Parathyroid adenoma (tissue), 2 donors: ENCODE data around the gene CSTPP1.

Source experiments
- H2AFZ ChIP-seq: fragments of 300-600 bp; sonication (generic); one replicate; pipeline ENCODE4 v1.7.0; 2017; ENCODE audit warnings: antibody characterized with exemption, mild to moderate bottlenecking
- H3K27ac ChIP-seq: fragments of 300-600 bp; sonication (generic); one replicate; pipeline ENCODE4 v1.7.0; 2017
- H3K27me3 ChIP-seq: fragments of 300-600 bp; sonication (generic); one replicate; pipeline ENCODE4 v1.7.0; 2017; ENCODE audit warnings: low read length; ENCODE audit not compliant: control insufficient read depth, insufficient read depth
- H3K36me3 ChIP-seq: fragments of 300-600 bp; sonication (generic); one replicate; pipeline ENCODE4 v1.7.0; 2017; ENCODE audit warnings: low read length; ENCODE audit not compliant: control insufficient read depth, insufficient read depth
- H3K4me1 ChIP-seq: fragments of 300-600 bp; sonication (generic); one replicate; pipeline ENCODE4 v1.7.0; 2017; ENCODE audit warnings: control low read depth
- H3K4me2 ChIP-seq: fragments of 300-600 bp; sonication (generic); one replicate; pipeline ENCODE4 v1.7.0; 2017; ENCODE audit warnings: low read length
- H3K4me3 ChIP-seq: fragments of 300-600 bp; sonication (generic); one replicate; pipeline ENCODE4 v1.7.0; 2017; ENCODE audit warnings: low read depth, low read length
- H3K79me2 ChIP-seq: fragments of 300-600 bp; sonication (generic); one replicate; pipeline ENCODE4 v1.7.0; 2017; ENCODE audit warnings: control low read depth
- H3K9ac ChIP-seq: fragments of 300-600 bp; sonication (generic); one replicate; pipeline ENCODE4 v1.7.0; 2017; ENCODE audit warnings: mild to moderate bottlenecking
- H3K9me3 ChIP-seq: fragments of 300-600 bp; sonication (generic); one replicate; pipeline ENCODE4 v1.7.0; 2017; ENCODE audit warnings: low read length; ENCODE audit not compliant: control insufficient read depth
- TF ChIP-seq, protein P1 (sequence below): fragments of 300-600 bp; sonication (generic); IDR thresholded peaks from one replicate; pipeline ENCODE4 v1.7.0; 2017; ENCODE audit warnings: antibody characterized with exemption, mild to moderate bottlenecking
- donor health status: primary hyperparathyroidism.

CSTPP1 gene

DNA sequence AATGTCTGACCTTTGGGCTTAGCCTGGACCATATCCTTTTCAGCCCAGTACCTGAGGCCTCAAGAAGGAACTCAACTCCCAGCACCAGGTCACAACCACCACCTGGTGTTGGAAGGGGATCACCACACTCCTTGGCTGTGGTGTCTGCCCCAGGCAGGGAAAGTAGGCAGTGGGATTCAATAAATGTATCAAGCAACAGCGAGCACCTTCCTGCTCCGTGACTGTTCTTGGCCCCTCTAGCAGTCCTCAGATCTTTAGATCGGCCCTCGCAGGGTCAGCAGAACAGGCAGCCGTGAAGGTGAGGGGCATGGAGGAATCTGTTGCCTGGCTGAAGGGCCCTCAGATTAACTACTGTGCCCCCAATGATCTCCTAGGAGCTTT is 224.2 kb downstream of the CSTPP1 start:
- no peaks in the 10 kb centered on the region for H3K36me3 ChIP-seq
- H3K27ac ChIP-seq = no peak overlapping the region
- no peaks in the 10 kb centered on the region for H3K4me1 ChIP-seq
- no peak overlapping the region for H2AFZ ChIP-seq
- no peaks in the 10 kb centered on the region for H3K79me2 ChIP-seq
- H3K9me3 ChIP-seq = no peaks in the 10 kb centered on the region
- H3K4me2 ChIP-seq = no peak overlapping the region
- H3K9ac ChIP-seq = no peak overlapping the region
- no peaks in the 10 kb centered on the region for H3K27me3 ChIP-seq
- H3K4me3 ChIP-seq = no peak overlapping the region
- TF ChIP-seq, protein P1, sequence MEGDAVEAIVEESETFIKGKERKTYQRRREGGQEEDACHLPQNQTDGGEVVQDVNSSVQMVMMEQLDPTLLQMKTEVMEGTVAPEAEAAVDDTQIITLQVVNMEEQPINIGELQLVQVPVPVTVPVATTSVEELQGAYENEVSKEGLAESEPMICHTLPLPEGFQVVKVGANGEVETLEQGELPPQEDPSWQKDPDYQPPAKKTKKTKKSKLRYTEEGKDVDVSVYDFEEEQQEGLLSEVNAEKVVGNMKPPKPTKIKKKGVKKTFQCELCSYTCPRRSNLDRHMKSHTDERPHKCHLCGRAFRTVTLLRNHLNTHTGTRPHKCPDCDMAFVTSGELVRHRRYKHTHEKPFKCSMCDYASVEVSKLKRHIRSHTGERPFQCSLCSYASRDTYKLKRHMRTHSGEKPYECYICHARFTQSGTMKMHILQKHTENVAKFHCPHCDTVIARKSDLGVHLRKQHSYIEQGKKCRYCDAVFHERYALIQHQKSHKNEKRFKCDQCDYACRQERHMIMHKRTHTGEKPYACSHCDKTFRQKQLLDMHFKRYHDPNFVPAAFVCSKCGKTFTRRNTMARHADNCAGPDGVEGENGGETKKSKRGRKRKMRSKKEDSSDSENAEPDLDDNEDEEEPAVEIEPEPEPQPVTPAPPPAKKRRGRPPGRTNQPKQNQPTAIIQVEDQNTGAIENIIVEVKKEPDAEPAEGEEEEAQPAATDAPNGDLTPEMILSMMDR = no peak

DNA sequence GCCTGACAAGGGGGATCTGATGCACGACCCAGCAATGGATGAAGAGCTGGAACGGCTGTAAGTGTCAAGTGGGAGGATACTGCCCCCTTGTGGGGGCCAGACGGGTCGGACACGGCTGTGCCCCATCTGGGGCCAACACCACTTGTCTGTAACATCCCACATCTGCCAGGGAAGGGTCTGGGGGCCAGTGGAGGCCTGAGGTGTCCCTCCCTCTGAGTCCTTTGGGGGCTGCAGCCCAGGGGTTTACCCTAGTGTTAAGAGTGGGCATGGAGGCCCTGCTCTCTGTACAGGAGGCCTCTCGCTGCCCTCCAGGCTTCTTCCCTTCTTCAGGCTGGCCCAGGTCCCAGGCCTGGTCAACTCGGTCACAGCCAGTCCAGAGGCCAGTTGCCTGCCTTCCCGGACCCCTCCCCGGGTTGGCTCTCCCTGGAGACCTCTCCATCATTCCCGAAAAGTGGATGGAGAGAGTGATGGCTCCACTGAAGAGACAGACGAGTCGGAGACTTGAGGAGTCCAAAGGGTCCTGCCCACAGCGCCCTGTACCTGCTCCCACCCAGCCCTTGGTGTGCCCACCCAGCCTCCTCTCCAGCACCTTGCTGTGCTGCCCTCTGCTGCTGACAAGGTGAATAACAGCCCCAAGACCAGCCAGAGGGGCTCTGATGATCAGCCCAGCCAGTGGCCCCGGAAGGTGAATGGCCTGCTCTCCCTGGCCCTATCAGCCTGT is 224.7 kb downstream of the CSTPP1 start:
- H3K27ac ChIP-seq = no peak overlapping the region
- no peaks in the 10 kb centered on the region for H3K36me3 ChIP-seq
- TF ChIP-seq, protein P1 = peak; percentile 44

DNA sequence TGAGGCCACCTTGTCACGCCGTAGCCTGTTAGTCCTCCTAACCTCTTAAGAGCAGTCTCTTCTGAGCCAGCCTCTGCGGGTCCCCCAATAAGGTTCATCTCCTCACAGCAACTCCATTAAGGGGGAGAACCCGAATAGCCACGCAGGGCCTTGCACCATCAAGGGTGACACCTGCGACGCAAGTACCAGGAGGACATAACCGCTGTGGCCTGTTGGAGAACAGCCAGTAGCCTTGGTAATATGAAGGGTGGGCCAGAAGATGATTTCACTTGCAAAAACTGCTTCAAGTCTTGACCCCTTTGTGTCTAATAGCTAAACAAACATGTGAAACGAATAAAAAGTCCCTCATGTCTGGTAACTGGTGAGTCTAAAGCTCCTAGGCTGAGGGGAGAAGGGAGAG is 225.3 kb downstream of the CSTPP1 start:
- Histone ChIP-seq H3K27me3 (no peaks in the 10 kb centered on the region), H3K4me1 (no peaks in the 10 kb centered on the region), H3K4me2 (no peak overlapping the region), H2AFZ (no peak overlapping the region), H3K9me3 (no peaks in the 10 kb centered on the region), H3K36me3 (no peaks in the 10 kb centered on the region), H3K4me3 (no peak overlapping the region), H3K9ac (no peak overlapping the region), H3K79me2 (no peaks in the 10 kb centered on the region), H3K27ac (no peak overlapping the region)
- TF ChIP-seq, protein P1 = no peak

More for the DNA sequence above, 224.7 kb downstream of the CSTPP1 start:
- Histone ChIP-seq H3K4me1 (no peaks in the 10 kb centered on the region), H3K27me3 (no peaks in the 10 kb centered on the region), H3K79me2 (no peaks in the 10 kb centered on the region), H3K9ac (no peak overlapping the region), H3K9me3 (no peaks in the 10 kb centered on the region), H2AFZ (no peak overlapping the region), H3K4me3 (no peak overlapping the region), H3K4me2 (no peak overlapping the region)

DNA sequence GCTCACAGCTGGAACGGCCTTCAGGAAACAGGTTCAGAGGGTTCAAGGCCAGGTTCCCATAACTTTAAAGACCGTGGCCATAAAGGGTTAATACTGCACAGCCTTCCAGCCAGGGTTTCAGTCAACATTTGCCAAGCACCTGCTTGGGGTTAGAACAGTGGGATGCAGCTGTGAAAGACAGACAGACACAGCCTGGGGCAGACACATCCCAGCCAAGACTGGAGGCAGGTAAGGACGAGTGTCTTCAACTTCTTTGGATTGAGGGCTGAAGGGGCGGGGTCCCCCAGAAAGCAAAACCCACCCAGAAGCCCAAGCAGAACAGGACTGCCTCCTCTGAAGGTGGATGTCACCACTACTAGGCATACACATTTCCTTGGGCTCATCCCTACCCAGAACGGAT is 225.9 kb downstream of the CSTPP1 start:
- no peak overlapping the region for H2AFZ ChIP-seq
- H3K4me2 ChIP-seq = no peak overlapping the region
- no peaks in the 10 kb centered on the region for H3K27me3 ChIP-seq
- H3K4me1 ChIP-seq = no peaks in the 10 kb centered on the region
- H3K9ac ChIP-seq = no peak overlapping the region
- no peak overlapping the region for H3K27ac ChIP-seq
- no peaks in the 10 kb centered on the region for H3K79me2 ChIP-seq
- no peak overlapping the region for H3K4me3 ChIP-seq
- H3K36me3 ChIP-seq = no peaks in the 10 kb centered on the region
- no peaks in the 10 kb centered on the region for H3K9me3 ChIP-seq
- TF ChIP-seq, protein P1 = no peak

DNA sequence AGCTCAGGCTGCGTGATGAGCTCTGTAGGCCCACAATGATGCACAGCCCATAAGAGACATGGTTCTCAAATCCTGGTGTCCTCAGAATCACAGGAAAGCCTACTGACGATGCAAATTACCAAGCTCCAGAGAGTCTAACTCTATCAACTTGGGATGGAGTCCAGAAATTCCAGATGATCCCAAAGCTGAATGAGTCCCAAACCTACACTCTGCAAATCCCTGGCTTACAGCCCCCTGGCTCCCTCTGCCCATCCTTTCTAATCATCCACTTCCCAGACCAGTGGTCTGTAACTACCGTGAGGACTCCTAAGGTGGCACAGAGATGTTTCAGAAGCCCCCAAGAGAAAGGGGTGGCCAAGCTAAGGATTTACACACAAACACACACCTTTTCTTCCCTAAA is 226.6 kb downstream of the CSTPP1 start:
- Histone ChIP-seq H3K4me2 (no peak overlapping the region), H3K9ac (no peak overlapping the region)

More for the DNA sequence above, 226.6 kb downstream of the CSTPP1 start:
- H3K79me2 ChIP-seq = no peaks in the 10 kb centered on the region
- no peak overlapping the region for H3K27ac ChIP-seq
- H2AFZ ChIP-seq = no peak overlapping the region
- no peaks in the 10 kb centered on the region for H3K9me3 ChIP-seq
- H3K27me3 ChIP-seq = no peaks in the 10 kb centered on the region
- TF ChIP-seq, protein P1 = no peak
- no peaks in the 10 kb centered on the region for H3K36me3 ChIP-seq
- no peaks in the 10 kb centered on the region for H3K4me1 ChIP-seq
- H3K4me3 ChIP-seq = no peak overlapping the region
